ENCODE measurements around the gene TMC4. TPM values are rescaled to one million over a fixed set of nuclear protein-coding genes. Genes with fewer than 3 reads are reported as not detected.

Gene TMC4
- total RNA-seq, 1 experiment from 2014 or later: not detected

DNA sequence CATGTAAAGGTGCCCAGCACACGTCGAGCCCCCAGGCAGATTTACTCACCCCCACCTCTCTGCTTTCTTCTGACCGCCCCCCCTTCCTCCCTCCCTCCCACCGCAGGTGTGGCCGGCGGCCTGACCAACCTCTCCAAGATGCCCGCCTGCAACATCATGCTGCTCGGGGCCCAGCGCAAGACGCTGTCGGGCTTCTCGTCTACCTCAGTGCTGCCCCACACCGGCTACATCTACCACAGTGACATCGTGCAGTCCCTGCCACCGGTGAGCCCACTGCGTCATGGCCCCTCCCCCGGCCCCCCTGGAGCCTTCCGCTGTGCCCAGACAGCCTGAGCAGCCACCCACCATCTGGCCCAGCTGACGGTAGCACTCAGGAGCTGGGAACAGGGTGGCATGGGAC, 48.6 kb downstream of the TMC4 start:
- DNase-seq (ENCODE audit: low read depth, low spot score): no peak
- in situ Hi-C loops (cut with HindIII; ENCODE audit: low pct_unique_long_range_greater_than_20kb, low sequenced_read_pairs): no loop called here

DNA sequence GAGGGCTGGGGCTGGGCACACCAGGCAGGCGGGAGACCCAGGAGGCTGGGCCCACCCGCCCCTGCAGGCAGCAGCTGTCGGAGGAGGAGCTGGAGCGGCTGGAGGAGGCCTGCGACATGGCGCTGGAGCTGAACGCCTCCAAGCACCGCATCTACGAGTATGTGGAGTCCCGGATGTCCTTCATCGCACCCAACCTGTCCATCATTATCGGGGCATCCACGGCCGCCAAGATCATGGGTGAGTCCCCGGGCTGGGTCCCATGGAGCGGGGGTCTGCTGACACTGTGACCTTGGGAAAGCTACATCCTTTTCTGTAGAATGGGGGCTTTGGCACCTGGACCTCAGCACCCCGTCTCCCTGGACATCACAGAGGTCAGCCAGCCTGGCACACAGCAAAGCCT, 49.3 kb downstream of the TMC4 start:
- DNase-seq (ENCODE audit: low read depth, low spot score): no peak
- in situ Hi-C loops (cut with HindIII; ENCODE audit: low pct_unique_long_range_greater_than_20kb, low sequenced_read_pairs): no loop called here

DNA sequence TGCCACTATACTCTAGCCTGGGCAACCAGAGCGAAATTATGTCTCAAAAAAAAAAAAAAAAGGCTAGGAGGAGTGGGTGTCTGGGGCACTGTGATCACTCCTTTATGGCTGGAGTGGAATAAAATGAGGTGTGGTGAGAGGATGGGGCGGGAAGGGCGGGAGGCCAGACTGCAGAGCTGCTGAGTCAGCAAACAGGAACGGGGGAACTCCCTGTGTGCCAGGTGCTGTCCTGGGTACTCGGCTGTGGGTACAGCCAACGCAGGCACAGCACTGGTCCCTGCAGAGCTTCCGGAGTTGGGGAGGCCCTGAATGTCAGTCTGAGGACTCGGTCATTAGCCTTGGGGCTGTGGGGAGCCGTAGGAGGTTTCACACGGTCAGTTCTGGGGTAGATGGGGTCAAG, 51.7 kb downstream of the TMC4 start:
- no peak for DNase-seq (ENCODE audit: low read depth, low spot score)
- in situ Hi-C loops (cut with HindIII; ENCODE audit: low pct_unique_long_range_greater_than_20kb, low sequenced_read_pairs): no loop called here

DNA sequence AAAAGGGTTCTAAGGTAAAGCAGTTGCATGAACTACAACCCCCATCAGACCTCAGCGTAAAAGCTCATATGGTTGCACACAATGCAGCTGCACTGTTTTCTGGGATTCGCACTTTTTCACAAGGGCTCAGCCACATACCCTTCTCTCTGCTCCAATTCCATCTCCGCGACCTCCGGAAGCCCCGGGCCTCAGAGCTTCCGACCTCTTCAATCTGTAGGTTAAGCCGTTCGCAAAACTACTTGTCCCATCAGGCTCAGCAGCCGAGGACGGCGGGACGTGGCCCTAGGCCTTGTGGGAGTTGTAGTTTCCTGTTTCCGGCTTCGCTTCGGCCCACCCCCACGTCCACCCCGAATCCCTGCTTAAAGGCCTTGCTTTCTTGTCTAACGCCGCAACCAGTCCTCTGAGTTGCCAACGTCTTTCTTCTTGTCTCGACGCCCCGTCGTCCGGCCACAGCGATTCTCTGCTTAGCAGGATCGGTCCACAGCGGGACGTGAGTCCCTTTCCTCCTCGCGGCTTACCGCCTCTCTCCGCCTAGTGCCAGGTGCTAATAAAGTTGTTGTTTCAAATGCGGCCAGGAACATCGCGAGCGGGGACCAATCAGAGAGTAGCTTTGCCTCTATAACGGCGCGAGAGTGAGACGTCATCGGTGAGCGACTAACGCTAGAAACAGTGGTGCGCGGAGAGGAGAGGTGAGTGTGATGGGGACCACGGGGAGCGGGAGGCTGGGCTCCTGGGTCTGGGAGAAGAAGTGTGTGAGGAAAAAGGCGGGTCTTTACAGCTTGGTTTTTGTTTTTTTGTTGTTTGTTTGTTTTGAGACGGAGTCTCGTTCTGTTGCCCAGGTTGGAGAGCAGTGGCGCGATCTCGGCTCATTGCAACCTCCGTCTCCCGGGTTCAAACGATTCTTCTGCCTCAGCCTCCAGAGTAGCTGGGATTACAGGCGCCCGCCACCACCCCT, 57.6 kb downstream of the TMC4 start, which contains the start of the genes PRPF31 and TFPT:
Gene PRPF31 (plus strand): TSS at position 646 of the 955 bp plus-strand sequence. CDS start 2,525 bp downstream, outside the sequence.
Gene TFPT (minus strand): TSS at position 549 of the 955 bp plus-strand sequence. CDS start 388 bp downstream, at position 161.
- peak; percentile 98 for DNase-seq (ENCODE audit: low read depth, low spot score)
- in situ Hi-C loops (cut with HindIII; ENCODE audit: low pct_unique_long_range_greater_than_20kb, low sequenced_read_pairs): no loop called here

DNA sequence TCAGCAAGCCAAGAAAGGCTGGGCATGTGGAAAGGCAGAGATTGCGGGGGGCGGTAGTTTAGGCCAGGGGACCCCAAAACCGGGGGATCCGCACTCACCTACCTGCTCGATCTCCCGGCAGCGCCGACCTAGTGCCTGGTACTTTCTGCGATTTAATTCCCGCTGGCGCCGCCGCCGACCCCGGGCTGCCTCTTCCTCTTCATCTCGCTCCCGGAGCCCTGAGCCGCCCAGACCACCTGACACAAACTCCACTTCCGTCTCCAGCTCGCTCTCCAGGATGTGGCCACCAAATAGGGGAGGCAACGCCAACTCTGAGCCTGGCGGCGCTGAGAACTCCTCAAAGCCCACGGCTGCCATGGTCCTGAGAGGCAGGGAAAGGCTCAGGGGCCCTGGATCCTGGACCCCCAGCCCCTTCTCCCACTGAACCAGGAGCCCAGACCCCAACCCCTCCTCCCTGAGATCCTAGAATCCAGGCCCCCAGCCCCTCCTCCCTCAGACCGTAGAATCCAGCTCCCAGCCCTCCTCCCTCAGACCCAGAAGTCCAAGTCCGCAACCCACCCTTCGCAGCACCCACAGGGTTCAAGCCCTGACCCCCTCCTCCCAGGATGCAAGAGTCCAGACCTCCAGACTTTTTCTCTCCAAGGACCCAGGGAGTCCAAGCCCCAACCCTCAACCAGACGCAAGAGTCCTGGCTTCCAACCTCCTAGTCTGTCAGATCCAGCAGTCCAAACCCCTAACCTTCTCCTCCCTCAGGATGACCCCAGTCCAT, 58.4 kb downstream of the TMC4 start:
- in situ Hi-C loops (cut with HindIII; ENCODE audit: low pct_unique_long_range_greater_than_20kb, low sequenced_read_pairs): no loop called here
- DNase-seq (ENCODE audit: low read depth, low spot score): peak; percentile 56

Other genes with a start within 250 kb of the TMC4 start
- not detected in 2 replicates for gene CACNG8, start 210.2 kb downstream of the TMC4 start, total RNA-seq (2014; rRNA removed; shearing (Covaris generic))
- not detected in 2 replicates for gene CACNG6, start 181.5 kb downstream of the TMC4 start, total RNA-seq (2014; rRNA removed; shearing (Covaris generic))
- gene VSTM1, start 109.3 kb downstream of the TMC4 start, total RNA-seq (2014; rRNA removed; shearing (Covaris generic)): not detected in 2 replicates
- gene TARM1, start 91.8 kb downstream of the TMC4 start, total RNA-seq (2014; rRNA removed; shearing (Covaris generic)): not detected in 2 replicates
- gene OSCAR, start 72.4 kb downstream of the TMC4 start, total RNA-seq (2014; rRNA removed; shearing (Covaris generic)): not detected in 2 replicates
- gene NDUFA3, start 70.3 kb downstream of the TMC4 start, total RNA-seq (2014; rRNA removed; shearing (Covaris generic)): 43.1 and 48.5 TPM in 2 replicates
- gene TFPT, start 57.5 kb downstream of the TMC4 start, total RNA-seq (2014; rRNA removed; shearing (Covaris generic)): 33.4 and 39.5 TPM in 2 replicates
- gene PRPF31, start 57.4 kb downstream of the TMC4 start, total RNA-seq (2014; rRNA removed; shearing (Covaris generic)): 49.4 and 62.4 TPM in 2 replicates
- gene CNOT3, start 35.4 kb downstream of the TMC4 start, total RNA-seq (2014; rRNA removed; shearing (Covaris generic)): 5.4 and 7.7 TPM in 2 replicates
- 10.6 and 10.8 TPM in 2 replicates for gene LENG1, start 13.4 kb downstream of the TMC4 start, total RNA-seq (2014; rRNA removed; shearing (Covaris generic))
- 32.8 and 33.6 TPM in 2 replicates for gene MBOAT7, start 16.4 kb upstream of the TMC4 start, total RNA-seq (2014; rRNA removed; shearing (Covaris generic))
- gene TSEN34, start 18.1 kb upstream of the TMC4 start, total RNA-seq (2014; rRNA removed; shearing (Covaris generic)): 46.1 and 49.0 TPM in 2 replicates
- gene RPS9, start 27.7 kb upstream of the TMC4 start, total RNA-seq (2014; rRNA removed; shearing (Covaris generic)): 2,354 and 2,678 TPM in 2 replicates
- 1.1 TPM in 1 of 2 replicates, not detected in the other for gene LILRB3, start 49.8 kb upstream of the TMC4 start, total RNA-seq (2014; rRNA removed; shearing (Covaris generic))
- gene LILRA6, start 69.6 kb upstream of the TMC4 start, total RNA-seq (2014; rRNA removed; shearing (Covaris generic)): 0.16 TPM in 1 of 2 replicates, not detected in the other
- not detected in 2 replicates for gene LILRB5, start 84.1 kb upstream of the TMC4 start, total RNA-seq (2014; rRNA removed; shearing (Covaris generic))
- not detected in 2 replicates for gene LILRB2, start 108.0 kb upstream of the TMC4 start, total RNA-seq (2014; rRNA removed; shearing (Covaris generic))
- not detected in 2 replicates for gene LILRA5, start 140.0 kb upstream of the TMC4 start, total RNA-seq (2014; rRNA removed; shearing (Covaris generic))
- not detected in 2 replicates for gene LILRA4, start 166.0 kb upstream of the TMC4 start, total RNA-seq (2014; rRNA removed; shearing (Covaris generic))
- not detected in 2 replicates for gene LAIR1, start 191.8 kb upstream of the TMC4 start, total RNA-seq (2014; rRNA removed; shearing (Covaris generic))
- 0.77 and 0.93 TPM in 2 replicates for gene TTYH1, start 242.3 kb upstream of the TMC4 start, total RNA-seq (2014; rRNA removed; shearing (Covaris generic))

Measured in SK-MEL-5 (cell line).